Suprapubic skin (tissue), 4 donors: ENCODE measurements around the gene SMIM33. TPM values are rescaled to one million over a fixed set of nuclear protein-coding genes. Genes with fewer than 3 reads are reported as not detected.
"Not testable (repeated sequence)": the region's sequence is repeated elsewhere in the genome, so short reads cannot be mapped to it uniquely, and the experiment has no call there.

Experiments used
- DNase-seq, 2 donors: peaks; one replicate each; pipeline ENCODE4 v3.0.0-alpha.2; 2019; ENCODE audit warnings: low spot score in 2 of 2
- H3K27ac ChIP-seq: fragments of 200-600 bp; sonication (generic); one replicate; pipeline ENCODE4 v1.5.1; 2019
- H3K27me3 ChIP-seq: fragments of 200-600 bp; sonication (generic); one replicate; pipeline ENCODE4 v1.5.1; 2019
- H3K36me3 ChIP-seq: fragments of 200-600 bp; sonication (generic); one replicate; pipeline ENCODE4 v1.5.1; 2019
- H3K4me1 ChIP-seq: fragments of 200-600 bp; sonication (generic); one replicate; pipeline ENCODE4 v1.5.1; 2019
- H3K4me3 ChIP-seq: fragments of 200-600 bp; sonication (generic); one replicate; pipeline ENCODE4 v1.5.1; 2019; ENCODE audit warnings: mild to moderate bottlenecking
- H3K9me3 ChIP-seq: fragments of 200-600 bp; sonication (generic); one replicate; pipeline ENCODE4 v1.5.1; 2019
- CTCF ChIP-seq, 2 donors: fragments of 200-600 bp in 1 of 2; fragments of 450-650 bp in 1 of 2; sonication (generic) in 1 of 2; IDR thresholded peaks; one replicate each; pipeline ENCODE4 v1.5.1; 2016 to 2019; ENCODE audit warnings: antibody characterized with exemption in 2 of 2, mild to moderate bottlenecking in 1 of 2, moderate library complexity in 1 of 2
- EP300 ChIP-seq: sonication (generic); formaldehyde crosslinking; IDR thresholded peaks from one replicate; pipeline ENCODE4 v1.6.1; 2017; ENCODE audit warnings: antibody characterized with exemption
- POLR2A ChIP-seq, 2 donors: fragments of 450-650 bp; IDR thresholded peaks; one replicate each; pipeline ENCODE4 v1.6.1; 2017; ENCODE audit warnings: antibody characterized with exemption in 2 of 2, mild to moderate bottlenecking in 2 of 2, moderate library complexity in 2 of 2
- POLR2AphosphoS5 ChIP-seq, 3 donors: sonication (generic); formaldehyde crosslinking; IDR thresholded peaks; one replicate each; pipeline ENCODE4 v1.6.1; 2017; ENCODE audit warnings: antibody characterized with exemption in 3 of 3
- WGBS: methylation state at CpG from one replicate; pipeline ENCODE4 v1.1.5; 2018; 5-methylcytosine and 5-hydroxymethylcytosine counted together
- total RNA-seq, 4 donors: library from RNA; depleted of rRNA; stranded (reverse); fragments of >200 nt; gene quantifications; one replicate each; pipeline ENCODE4 v1.1.0, GENCODE V29; 2016

Gene SMIM33
- total RNA-seq, 4 donors from 2014 or later, result not detected

- Histone ChIP-seq H3K4me3 (no peak overlapping the region), H3K27me3 (no peaks in the 10 kb centered on the region), H3K36me3 (peaks cover 32% of the 10 kb centered on the region), H3K9me3 (no peaks in the 10 kb centered on the region), H3K4me1 (peaks cover 29% of the 10 kb centered on the region), H3K27ac (no peak overlapping the region)
- no peak for TF ChIP-seq EP300
- no peak for DNase-seq
- WGBS, result 60% methylated on average over 13 of the region's 13 CpGs
Measured at GRCh38 chr5:139474890-139475791, 4.3 kb downstream of the SMIM33 start.

DNA sequence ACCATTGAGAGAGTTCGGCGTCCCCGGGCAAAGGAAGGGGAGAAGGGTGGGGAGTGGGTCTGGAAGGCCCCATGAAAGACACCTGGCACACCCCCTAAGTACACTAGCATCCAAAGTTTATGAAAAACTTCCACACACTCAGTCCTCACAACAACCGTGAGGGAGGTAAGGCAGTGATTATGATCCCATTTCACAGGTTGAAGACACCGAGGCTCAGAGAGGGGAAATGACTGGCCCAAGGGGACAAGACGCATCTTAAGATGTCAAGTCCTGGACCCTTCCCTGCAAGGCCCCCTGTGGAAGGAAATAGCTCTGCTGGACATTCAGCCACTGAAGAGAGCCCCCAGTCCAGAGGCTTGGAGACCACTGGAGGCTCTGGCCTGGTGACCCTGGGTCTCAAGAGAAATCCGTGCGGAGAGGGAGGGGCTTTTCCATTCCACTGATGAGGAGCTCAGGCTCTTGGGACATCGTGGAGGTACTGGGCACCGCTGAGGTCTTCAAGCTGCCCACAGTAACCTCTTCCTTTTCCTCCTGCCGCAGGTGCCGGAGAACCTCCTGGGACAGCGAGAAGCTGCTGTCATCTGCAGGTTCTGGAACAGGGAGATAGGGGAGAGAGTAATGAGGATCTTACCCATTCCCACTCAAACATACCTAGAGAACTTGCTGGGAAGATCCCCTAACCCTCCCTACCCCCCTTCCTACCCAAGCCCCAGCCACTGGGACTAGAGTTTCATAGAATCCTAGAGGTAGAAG, 5.2 kb downstream of the SMIM33 start:
- H3K36me3 ChIP-seq, result peaks cover 35% of the 10 kb centered on the region
- no peaks in the 10 kb centered on the region for H3K9me3 ChIP-seq
- peaks cover 33% of the 10 kb centered on the region for H3K4me1 ChIP-seq
- no peak overlapping the region for H3K27ac ChIP-seq
- TF ChIP-seq POLR2A (IDR thresholded peaks at IDR 0.05) (no peak), POLR2AphosphoS5 (IDR thresholded peaks at IDR 0.05) (no peak), CTCF (IDR thresholded peaks at IDR 0.05) (no peak), EP300 (no peak)
- H3K4me3 ChIP-seq, result no peak overlapping the region
- no peaks in the 10 kb centered on the region for H3K27me3 ChIP-seq
- 90% methylated on average over 12 of the region's 13 CpGs for WGBS
- DNase-seq, result no peak

DNA sequence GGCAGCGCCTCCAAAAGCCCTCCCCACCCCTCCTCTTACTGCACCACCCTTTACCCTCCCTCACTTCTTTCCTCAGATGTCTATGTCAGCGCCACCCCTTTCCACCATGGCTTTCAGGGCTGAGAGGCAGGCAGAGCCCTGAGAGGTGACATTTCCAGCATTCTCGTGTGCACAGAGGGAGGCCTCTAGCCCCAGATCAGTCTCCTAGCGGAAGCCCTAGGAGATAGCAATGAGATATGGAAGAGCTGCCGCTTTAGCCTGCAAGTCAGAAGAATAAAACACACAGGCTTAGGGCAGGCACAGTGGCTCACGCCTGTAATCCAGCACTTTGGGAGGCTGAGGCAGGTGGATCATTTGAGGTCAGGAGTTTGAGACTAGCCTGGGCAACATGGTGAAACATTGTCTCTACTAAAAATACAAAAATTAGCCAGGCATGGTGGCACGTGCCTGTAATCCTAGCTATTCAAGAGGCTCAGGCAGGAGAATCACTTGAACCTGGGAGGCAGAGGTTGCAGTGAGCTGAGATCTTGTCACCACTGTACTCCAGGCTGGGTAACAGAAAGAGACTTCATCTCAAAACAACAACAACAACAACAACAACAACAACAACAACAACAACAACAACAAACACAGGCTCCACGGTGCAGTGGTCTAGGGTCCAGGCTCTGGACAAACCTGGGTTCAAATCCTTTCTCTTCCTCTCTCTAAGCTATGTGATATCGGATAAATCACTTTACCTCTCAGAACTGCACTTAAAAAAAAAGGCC, 8.0 kb downstream of the SMIM33 start:
- Histone ChIP-seq H3K36me3 (peaks cover 35% of the 10 kb centered on the region), H3K4me1 (peaks cover 48% of the 10 kb centered on the region)
- H3K27me3 ChIP-seq, H3K27ac ChIP-seq, H3K4me3 ChIP-seq, H3K9me3 ChIP-seq, DNase-seq: not testable (repeated sequence)
- 75% methylated on average over 9 of the region's 9 CpGs for WGBS

- H3K27me3 ChIP-seq, H3K27ac ChIP-seq, DNase-seq, H3K9me3 ChIP-seq, H3K4me3 ChIP-seq: not testable (repeated sequence)
- peaks cover 49% of the 10 kb centered on the region for H3K4me1 ChIP-seq
- peaks cover 35% of the 10 kb centered on the region for H3K36me3 ChIP-seq
- 96% methylated on average over 4 of the region's 4 CpGs for WGBS
Measured at GRCh38 chr5:139479729-139480128, 8.9 kb downstream of the SMIM33 start.

DNA sequence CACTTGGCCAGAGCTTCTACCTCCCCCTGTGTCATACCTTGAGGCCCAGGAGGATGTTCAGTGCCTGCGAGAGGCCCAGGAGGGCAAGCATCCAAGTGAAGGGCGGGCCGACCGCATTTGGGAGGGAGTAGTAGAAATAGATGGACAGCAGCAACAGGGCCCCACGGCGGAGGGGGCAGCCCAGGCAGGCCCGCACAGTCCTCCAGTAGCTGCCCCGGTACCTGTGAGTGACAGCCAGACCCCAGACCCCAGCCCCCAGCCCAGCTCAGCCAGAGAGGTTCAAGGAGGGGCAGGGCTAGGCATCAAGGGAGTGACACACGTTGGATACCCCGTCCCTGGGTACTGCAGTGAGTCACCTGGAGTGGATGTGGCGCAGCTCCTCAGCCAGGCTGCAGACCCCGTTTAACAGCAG, 10.3 kb downstream of the SMIM33 start:
- DNase-seq, result no peak
- Histone ChIP-seq H3K36me3 (peaks cover 28% of the 10 kb centered on the region), H3K27ac (peak overlapping the region; percentile 94), H3K4me3 (peak overlapping the region; percentile 53), H3K9me3 (no peaks in the 10 kb centered on the region), H3K4me1 (peaks cover 46% of the 10 kb centered on the region), H3K27me3 (no peaks in the 10 kb centered on the region)
- TF ChIP-seq EP300 (no peak), POLR2AphosphoS5 (IDR thresholded peaks at IDR 0.05) (no peak), POLR2A (IDR thresholded peaks at IDR 0.05) (no peak), CTCF (IDR thresholded peaks at IDR 0.05) (no peak)
- 68% methylated on average over 5 of the region's 12 CpGs for WGBS

DNA sequence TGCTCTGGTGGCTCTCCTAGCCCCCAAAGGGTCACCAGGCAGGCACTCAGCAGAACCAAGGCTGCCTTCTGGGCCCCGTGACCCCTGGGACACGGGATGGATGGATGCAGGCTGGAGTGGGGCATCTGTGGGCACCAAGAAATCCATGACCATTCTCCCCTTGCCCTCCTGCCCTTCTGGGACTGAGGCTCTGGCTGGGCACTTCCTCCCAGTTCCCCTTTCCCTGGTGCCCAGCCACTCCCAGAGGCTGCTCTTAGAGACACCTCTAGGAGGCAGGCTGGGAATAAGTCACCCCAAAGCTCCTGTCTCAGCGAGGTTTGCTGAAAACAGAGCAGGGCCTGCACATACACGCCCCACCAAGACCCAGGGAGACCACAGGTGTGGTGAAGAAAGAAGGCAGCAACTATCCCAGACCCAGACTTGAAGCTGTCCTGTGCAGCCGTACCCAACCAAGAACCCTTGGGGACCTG, 10.8 kb downstream of the SMIM33 start:
- 25% methylated on average over 4 of the region's 5 CpGs for WGBS
- Histone ChIP-seq H3K4me1 (peaks cover 46% of the 10 kb centered on the region), H3K27ac (peak overlapping the region; percentile 94), H3K9me3 (no peaks in the 10 kb centered on the region), H3K4me3 (peak overlapping the region; percentile 53), H3K27me3 (no peaks in the 10 kb centered on the region), H3K36me3 (peaks cover 23% of the 10 kb centered on the region)
- DNase-seq, result no peak
- TF ChIP-seq CTCF (IDR thresholded peaks at IDR 0.05) (no peak), POLR2A (IDR thresholded peaks at IDR 0.05) (no peak), EP300 (no peak), POLR2AphosphoS5 (IDR thresholded peaks at IDR 0.05) (no peak)
